ENCODE measurements around the gene PIK3CD. TPM values are rescaled to one million over a fixed set of nuclear protein-coding genes. Genes with fewer than 3 reads are reported as not detected.

PIK3CD gene
- total RNA-seq, 1 donor from 2014 or later = 4.7 TPM

DNA sequence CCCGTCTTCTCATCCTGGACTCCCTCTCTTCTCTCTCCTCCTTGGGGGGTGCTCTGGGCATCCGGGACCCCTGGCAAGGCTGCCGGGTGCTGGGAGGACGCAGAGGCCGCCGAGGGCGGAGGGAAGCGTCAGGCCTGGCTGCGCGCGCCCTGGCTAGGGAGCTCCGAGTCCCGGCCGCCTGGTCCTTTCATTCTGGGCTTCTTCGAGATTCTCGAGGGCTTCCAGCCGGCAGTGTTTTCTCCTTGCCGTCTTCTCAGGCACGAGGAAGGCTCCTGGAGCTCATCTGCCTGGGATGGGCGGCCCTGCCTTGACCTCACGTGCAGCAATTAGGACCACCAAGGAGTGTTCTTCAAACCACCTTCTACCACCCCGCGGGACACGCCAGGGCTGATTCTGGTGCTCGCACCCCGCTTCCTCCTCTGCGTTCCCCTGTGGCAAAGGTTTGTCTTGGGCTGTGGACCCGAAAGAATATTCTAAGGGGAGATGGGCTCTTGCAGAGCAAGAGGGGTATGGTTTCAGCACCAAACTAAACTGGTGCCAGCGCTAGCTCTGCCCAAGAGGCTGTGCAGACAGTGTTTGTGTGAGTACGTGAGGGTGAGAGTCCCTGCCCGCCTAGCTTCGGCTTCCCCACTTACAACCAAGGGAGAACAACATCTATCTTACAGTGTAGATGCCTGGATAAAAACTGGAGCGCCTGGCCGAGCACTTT, 36.5 kb downstream of the PIK3CD start:
- peak overlapping the region; percentile 78 for H3K4me3 Mint-ChIP-seq
- DNase-seq (ENCODE audit: low spot score in 2 of 2, unreplicated experiment in 2 of 2) = peak in 1 of 2 experiments; percentile 51
- H3K4me1 Mint-ChIP-seq = peaks cover 15% of the 10 kb centered on the region
- peaks cover 46% of the 10 kb centered on the region for H3K27me3 Mint-ChIP-seq (ENCODE audit: low read depth)
- no peaks in the 10 kb centered on the region for H3K9me3 Mint-ChIP-seq
- H3K27ac Mint-ChIP-seq = no peak overlapping the region
- TF ChIP-seq, protein P1, sequence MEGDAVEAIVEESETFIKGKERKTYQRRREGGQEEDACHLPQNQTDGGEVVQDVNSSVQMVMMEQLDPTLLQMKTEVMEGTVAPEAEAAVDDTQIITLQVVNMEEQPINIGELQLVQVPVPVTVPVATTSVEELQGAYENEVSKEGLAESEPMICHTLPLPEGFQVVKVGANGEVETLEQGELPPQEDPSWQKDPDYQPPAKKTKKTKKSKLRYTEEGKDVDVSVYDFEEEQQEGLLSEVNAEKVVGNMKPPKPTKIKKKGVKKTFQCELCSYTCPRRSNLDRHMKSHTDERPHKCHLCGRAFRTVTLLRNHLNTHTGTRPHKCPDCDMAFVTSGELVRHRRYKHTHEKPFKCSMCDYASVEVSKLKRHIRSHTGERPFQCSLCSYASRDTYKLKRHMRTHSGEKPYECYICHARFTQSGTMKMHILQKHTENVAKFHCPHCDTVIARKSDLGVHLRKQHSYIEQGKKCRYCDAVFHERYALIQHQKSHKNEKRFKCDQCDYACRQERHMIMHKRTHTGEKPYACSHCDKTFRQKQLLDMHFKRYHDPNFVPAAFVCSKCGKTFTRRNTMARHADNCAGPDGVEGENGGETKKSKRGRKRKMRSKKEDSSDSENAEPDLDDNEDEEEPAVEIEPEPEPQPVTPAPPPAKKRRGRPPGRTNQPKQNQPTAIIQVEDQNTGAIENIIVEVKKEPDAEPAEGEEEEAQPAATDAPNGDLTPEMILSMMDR (IDR thresholded peaks at IDR 0.05; ENCODE audit: unreplicated experiment) = no peak
- H3K36me3 Mint-ChIP-seq = no peaks in the 10 kb centered on the region

DNA sequence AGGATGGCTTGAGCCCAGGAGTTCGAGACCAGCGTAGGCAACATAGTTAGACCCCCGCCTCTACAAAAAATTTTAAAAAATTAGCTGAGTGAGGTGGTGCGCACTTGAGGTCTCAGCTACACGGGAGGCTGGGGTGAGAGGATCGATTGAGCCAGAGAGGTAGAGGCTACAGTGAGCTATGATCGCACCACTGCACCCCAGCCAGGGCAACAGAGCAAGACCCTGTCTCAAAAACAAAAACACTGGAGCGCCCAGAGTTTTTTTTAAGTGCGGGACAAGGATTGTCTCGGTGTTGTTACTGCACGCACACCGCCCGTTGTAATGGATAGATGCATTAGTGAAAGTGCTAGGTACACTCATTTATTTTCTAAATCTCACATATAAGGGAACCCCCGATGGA, 37.1 kb downstream of the PIK3CD start:
- H3K9me3 Mint-ChIP-seq = no peaks in the 10 kb centered on the region
- H3K36me3 Mint-ChIP-seq = no peaks in the 10 kb centered on the region
- DNase-seq (ENCODE audit: low spot score in 2 of 2, unreplicated experiment in 2 of 2) = no peak
- peaks cover 46% of the 10 kb centered on the region for H3K27me3 Mint-ChIP-seq (ENCODE audit: low read depth)
- H3K4me3 Mint-ChIP-seq = peak overlapping the region; percentile 78
- TF ChIP-seq, protein P1 (IDR thresholded peaks at IDR 0.05; ENCODE audit: unreplicated experiment) = no peak
- H3K27ac Mint-ChIP-seq = no peak overlapping the region
- peaks cover 15% of the 10 kb centered on the region for H3K4me1 Mint-ChIP-seq

DNA sequence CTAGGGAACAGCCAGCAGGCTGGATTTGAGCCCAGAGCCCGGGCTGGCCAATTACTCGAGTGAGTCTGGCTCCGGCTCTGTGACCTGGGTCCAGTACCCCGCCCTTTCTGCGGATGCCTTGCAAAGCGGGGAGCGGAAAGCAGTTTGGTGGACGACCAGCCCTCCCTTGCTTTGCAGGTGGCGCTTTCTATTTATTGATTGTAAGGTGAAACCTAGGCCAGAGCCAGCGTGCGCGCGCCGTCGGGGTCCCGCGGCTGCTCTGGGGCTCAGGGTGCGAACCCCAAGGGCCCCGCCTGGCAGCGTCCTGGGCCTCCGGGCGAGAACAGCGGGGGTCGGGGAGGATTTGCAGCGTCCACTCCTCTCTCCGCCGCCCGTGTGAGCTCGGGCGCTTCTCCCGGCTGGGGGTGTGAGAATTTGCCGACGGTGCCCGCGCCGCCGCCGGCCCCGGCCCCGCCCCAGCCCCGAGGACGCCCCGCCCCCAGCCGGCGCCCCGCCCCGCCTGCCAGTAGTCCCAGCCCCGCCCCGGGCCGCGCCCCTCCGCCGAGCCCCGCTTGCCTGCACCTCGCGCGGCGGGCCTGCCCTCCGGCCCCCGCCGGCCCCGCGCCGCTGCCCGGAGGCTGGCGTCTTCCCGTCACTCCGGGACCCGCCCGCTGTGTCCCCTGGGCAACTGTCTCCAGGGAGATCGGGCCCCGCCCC, 37.6 kb downstream of the PIK3CD start:
- Mint-ChIP-seq H3K36me3 (no peaks in the 10 kb centered on the region), H3K4me3 (peak overlapping the region; percentile 78), H3K9me3 (no peaks in the 10 kb centered on the region), H3K27ac (no peak overlapping the region), H3K4me1 (peaks cover 15% of the 10 kb centered on the region), H3K27me3 (ENCODE audit: low read depth) (peaks cover 49% of the 10 kb centered on the region)
- peak; percentile 69 to 83 for DNase-seq (ENCODE audit: low spot score in 2 of 2, unreplicated experiment in 2 of 2)
- TF ChIP-seq, protein P1 (IDR thresholded peaks at IDR 0.05; ENCODE audit: unreplicated experiment) = no peak

DNA sequence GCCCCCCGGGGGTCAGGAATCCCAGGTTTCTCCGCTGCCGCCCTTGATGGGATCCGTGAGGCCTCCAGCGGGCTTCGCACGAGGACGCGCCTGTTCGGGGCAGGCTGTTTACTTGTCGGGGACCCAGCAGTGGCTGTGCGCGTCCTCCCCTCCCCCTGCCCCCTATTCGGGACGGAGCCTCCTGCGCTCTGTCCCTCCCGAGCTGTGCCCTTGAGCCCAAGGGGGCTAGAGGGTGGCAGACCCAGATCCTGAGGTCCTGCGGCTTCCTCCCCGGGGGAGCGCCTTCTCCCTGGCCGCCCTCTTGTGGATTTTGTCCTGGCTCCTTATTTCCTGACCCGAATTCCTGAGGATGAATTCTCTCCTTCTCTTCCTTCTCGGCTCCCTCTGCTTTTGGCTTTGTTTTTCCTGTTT, 38.4 kb downstream of the PIK3CD start:
- DNase-seq (ENCODE audit: low spot score in 2 of 2, unreplicated experiment in 2 of 2) = peak in 1 of 2 experiments; percentile 57
- Mint-ChIP-seq H3K27me3 (ENCODE audit: low read depth) (peaks cover 50% of the 10 kb centered on the region), H3K36me3 (no peaks in the 10 kb centered on the region), H3K27ac (no peak overlapping the region), H3K4me1 (peaks cover 15% of the 10 kb centered on the region), H3K9me3 (no peaks in the 10 kb centered on the region), H3K4me3 (peak overlapping the region; percentile 84)
- TF ChIP-seq, protein P1 (IDR thresholded peaks at IDR 0.05; ENCODE audit: unreplicated experiment) = no peak

DNA sequence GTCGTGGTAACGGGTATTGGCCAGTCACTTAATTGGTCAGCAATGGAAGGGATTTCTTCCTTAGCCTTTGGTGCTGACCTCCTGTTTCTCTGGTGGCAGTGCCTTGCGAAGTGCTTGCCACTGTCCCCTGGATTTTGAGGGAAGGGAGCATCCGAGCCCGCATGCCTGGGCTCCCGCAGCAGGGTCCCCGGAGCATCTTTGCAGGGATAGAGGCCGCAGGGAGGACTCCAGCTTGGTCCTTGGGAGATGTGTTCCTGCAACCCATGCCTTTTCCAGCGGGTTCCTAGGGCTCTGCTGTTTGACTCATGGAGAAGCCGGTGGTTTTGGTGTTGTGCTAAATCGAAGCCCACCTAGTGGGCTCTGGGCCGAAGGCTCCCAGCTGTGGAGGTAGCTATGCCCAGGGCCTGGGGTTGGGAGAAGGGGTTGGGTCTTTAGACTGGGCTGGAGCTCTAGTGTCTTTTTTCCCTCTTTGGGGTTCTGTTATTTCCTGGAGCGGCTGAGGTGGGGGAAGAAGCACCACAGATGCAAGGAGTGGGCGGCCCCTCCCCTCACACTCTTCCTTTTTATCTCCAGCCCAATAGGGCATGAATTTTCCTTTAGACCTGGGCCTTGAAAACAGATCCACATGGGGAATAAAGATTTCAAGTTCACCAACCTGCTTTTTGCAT, 39.0 kb downstream of the PIK3CD start:
- no peaks in the 10 kb centered on the region for H3K36me3 Mint-ChIP-seq
- no peaks in the 10 kb centered on the region for H3K9me3 Mint-ChIP-seq
- H3K4me3 Mint-ChIP-seq = peak overlapping the region; percentile 84
- no peak overlapping the region for H3K27ac Mint-ChIP-seq
- peaks cover 54% of the 10 kb centered on the region for H3K27me3 Mint-ChIP-seq (ENCODE audit: low read depth)
- DNase-seq (ENCODE audit: low spot score in 2 of 2, unreplicated experiment in 2 of 2) = no peak
- TF ChIP-seq, protein P1 (IDR thresholded peaks at IDR 0.05; ENCODE audit: unreplicated experiment) = no peak
- peaks cover 15% of the 10 kb centered on the region for H3K4me1 Mint-ChIP-seq

All from mesothelial cell of epicardium (in vitro differentiated cells).